ENCODE results near the gene AP2M1. TPM values are rescaled to one million over a fixed set of nuclear protein-coding genes. Genes with fewer than 3 reads are reported as not detected.

Gene AP2M1
- total RNA-seq, 1 donor from 2014 or later, result 298 TPM

GRCh38 chr3:184230081-184230602 is 55.5 kb downstream of the AP2M1 start:
- no peak for TF ChIP-seq CTCF (conservative IDR thresholded peaks at IDR 0.05)
- Mint-ChIP-seq H3K27ac (no peak overlapping the region), H3K36me3 (no peaks in the 10 kb centered on the region), H3K27me3 (peaks cover 76% of the 10 kb centered on the region), H3K9me3 (no peaks in the 10 kb centered on the region), H3K4me3 (no peak overlapping the region), H3K4me1 (ENCODE audit: unreplicated experiment) (peaks cover 7% of the 10 kb centered on the region)
- no peak for DNase-seq (ENCODE audit: extremely low spot score, unreplicated experiment)

GRCh38 chr3:184230603-184231528 is 56.2 kb downstream of the AP2M1 start:
- peak overlapping the region; percentile 47 for H3K27ac Mint-ChIP-seq
- H3K9me3 Mint-ChIP-seq, result no peaks in the 10 kb centered on the region
- peaks cover 78% of the 10 kb centered on the region for H3K27me3 Mint-ChIP-seq
- TF ChIP-seq CTCF (conservative IDR thresholded peaks at IDR 0.05), result no peak
- DNase-seq (ENCODE audit: extremely low spot score, unreplicated experiment), result no peak
- H3K36me3 Mint-ChIP-seq, result no peaks in the 10 kb centered on the region
- H3K4me3 Mint-ChIP-seq, result peak overlapping the region; percentile 81
- peaks cover 7% of the 10 kb centered on the region for H3K4me1 Mint-ChIP-seq (ENCODE audit: unreplicated experiment)

- peaks cover 71% of the 10 kb centered on the region for H3K27me3 Mint-ChIP-seq
Measured at GRCh38 chr3:184231671-184232070, 57.0 kb downstream of the AP2M1 start.

GRCh38 chr3:184233127-184233843 is 58.6 kb downstream of the AP2M1 start:
- Mint-ChIP-seq H3K9me3 (no peaks in the 10 kb centered on the region), H3K4me1 (ENCODE audit: unreplicated experiment) (peaks cover 7% of the 10 kb centered on the region), H3K36me3 (no peaks in the 10 kb centered on the region), H3K27me3 (peaks cover 64% of the 10 kb centered on the region), H3K4me3 (peak overlapping the region; percentile 20), H3K27ac (no peak overlapping the region)
- no peak for TF ChIP-seq CTCF (conservative IDR thresholded peaks at IDR 0.05)
- DNase-seq (ENCODE audit: extremely low spot score, unreplicated experiment), result no peak

More at GRCh38 chr3:184231671-184232070, 57.0 kb downstream of the AP2M1 start:
- no peak for TF ChIP-seq CTCF (conservative IDR thresholded peaks at IDR 0.05)
- Mint-ChIP-seq H3K4me1 (ENCODE audit: unreplicated experiment) (peaks cover 7% of the 10 kb centered on the region), H3K27ac (peak overlapping the region; percentile 47), H3K4me3 (peak overlapping the region; percentile 81), H3K9me3 (no peaks in the 10 kb centered on the region), H3K36me3 (no peaks in the 10 kb centered on the region)
- no peak for DNase-seq (ENCODE audit: extremely low spot score, unreplicated experiment)

Other genes with a start within 250 kb of the AP2M1 start
- gene ABCC5, start 157.0 kb upstream of the AP2M1 start, total RNA-seq (ENCODE audit: low replicate concordance), result 39.3 and 61.2 TPM in 2 replicates
- gene HTR3D, start 143.1 kb upstream of the AP2M1 start, total RNA-seq (ENCODE audit: low replicate concordance), result not detected in 2 replicates
- gene HTR3C, start 121.8 kb upstream of the AP2M1 start, total RNA-seq (ENCODE audit: low replicate concordance), result not detected in 2 replicates
- not detected in 2 replicates for gene HTR3E, start 77.8 kb upstream of the AP2M1 start, total RNA-seq (ENCODE audit: low replicate concordance)
- gene EIF2B5, start 39.5 kb upstream of the AP2M1 start, total RNA-seq (ENCODE audit: low replicate concordance), result 43.9 and 48.5 TPM in 2 replicates
- 70.8 and 84.8 TPM in 2 replicates for gene DVL3, start 19.5 kb upstream of the AP2M1 start, total RNA-seq (ENCODE audit: low replicate concordance)
- gene ABCF3, start 11.3 kb downstream of the AP2M1 start, total RNA-seq (ENCODE audit: low replicate concordance), result 72.3 and 74.3 TPM in 2 replicates
- 23.7 and 38.7 TPM in 2 replicates for gene VWA5B2, start 54.7 kb downstream of the AP2M1 start, total RNA-seq (ENCODE audit: low replicate concordance)
- gene ALG3, start 74.1 kb downstream of the AP2M1 start, total RNA-seq (ENCODE audit: low replicate concordance), result 55.7 and 55.8 TPM in 2 replicates
- 6.4 and 10.2 TPM in 2 replicates for gene EEF1AKMT4, start 74.8 kb downstream of the AP2M1 start, total RNA-seq (ENCODE audit: low replicate concordance)
- gene CAMK2N2, start 86.7 kb downstream of the AP2M1 start, total RNA-seq (ENCODE audit: low replicate concordance), result 1.9 TPM in 2 replicates
- not detected in 2 replicates for gene ECE2, start 101.2 kb downstream of the AP2M1 start, total RNA-seq (ENCODE audit: low replicate concordance)
- gene PSMD2, start 124.4 kb downstream of the AP2M1 start, total RNA-seq (ENCODE audit: low replicate concordance), result 226 and 255 TPM in 2 replicates
- gene EIF4G1, start 139.8 kb downstream of the AP2M1 start, total RNA-seq (ENCODE audit: low replicate concordance), result 371 and 432 TPM in 2 replicates
- 13.2 and 18.3 TPM in 2 replicates for gene FAM131A, start 162.7 kb downstream of the AP2M1 start, total RNA-seq (ENCODE audit: low replicate concordance)
- gene CLCN2, start 186.8 kb downstream of the AP2M1 start, total RNA-seq (ENCODE audit: low replicate concordance), result 10.8 and 24.9 TPM in 2 replicates
- gene POLR2H, start 186.9 kb downstream of the AP2M1 start, total RNA-seq (ENCODE audit: low replicate concordance), result 87.8 and 90.5 TPM in 2 replicates
- gene THPO, start 203.4 kb downstream of the AP2M1 start, total RNA-seq (ENCODE audit: low replicate concordance), result 0.41 and 0.52 TPM in 2 replicates
- gene CHRD, start 205.2 kb downstream of the AP2M1 start, total RNA-seq (ENCODE audit: low replicate concordance), result 6.4 and 35.5 TPM in 2 replicates

All from type B pancreatic cell (in vitro differentiated cells).